ENCODE results near the gene GIT2.

DNA sequence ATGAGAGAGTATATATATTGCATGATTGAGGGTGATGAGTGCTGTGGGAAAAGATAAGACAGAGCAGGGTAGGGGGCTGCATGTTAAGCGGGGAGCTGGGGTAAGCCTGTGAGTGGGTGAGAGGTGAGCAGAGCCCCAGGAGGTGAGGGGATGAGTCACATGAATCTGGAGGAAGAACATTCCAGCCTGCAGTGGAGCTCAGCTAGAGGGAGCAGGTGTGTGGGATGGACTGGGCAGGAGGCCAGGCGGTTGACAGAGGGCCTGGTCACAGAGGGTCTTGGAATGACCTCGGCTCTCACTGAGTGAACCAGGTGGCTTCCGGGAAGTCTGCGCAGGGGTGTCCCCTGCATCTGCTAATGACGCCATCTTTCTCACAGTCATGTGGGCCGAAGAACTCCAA, 44.4 kb downstream of the GIT2 start:
- no peak for TF ChIP-seq POLR2A (IDR thresholded peaks at IDR 0.05; ENCODE audit: low read depth)
- TF ChIP-seq, protein P1, sequence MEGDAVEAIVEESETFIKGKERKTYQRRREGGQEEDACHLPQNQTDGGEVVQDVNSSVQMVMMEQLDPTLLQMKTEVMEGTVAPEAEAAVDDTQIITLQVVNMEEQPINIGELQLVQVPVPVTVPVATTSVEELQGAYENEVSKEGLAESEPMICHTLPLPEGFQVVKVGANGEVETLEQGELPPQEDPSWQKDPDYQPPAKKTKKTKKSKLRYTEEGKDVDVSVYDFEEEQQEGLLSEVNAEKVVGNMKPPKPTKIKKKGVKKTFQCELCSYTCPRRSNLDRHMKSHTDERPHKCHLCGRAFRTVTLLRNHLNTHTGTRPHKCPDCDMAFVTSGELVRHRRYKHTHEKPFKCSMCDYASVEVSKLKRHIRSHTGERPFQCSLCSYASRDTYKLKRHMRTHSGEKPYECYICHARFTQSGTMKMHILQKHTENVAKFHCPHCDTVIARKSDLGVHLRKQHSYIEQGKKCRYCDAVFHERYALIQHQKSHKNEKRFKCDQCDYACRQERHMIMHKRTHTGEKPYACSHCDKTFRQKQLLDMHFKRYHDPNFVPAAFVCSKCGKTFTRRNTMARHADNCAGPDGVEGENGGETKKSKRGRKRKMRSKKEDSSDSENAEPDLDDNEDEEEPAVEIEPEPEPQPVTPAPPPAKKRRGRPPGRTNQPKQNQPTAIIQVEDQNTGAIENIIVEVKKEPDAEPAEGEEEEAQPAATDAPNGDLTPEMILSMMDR (IDR thresholded peaks at IDR 0.05), result no peak

Data from esophagus muscularis mucosa (tissue), 3 donors.